HG03066 (cell line): ENCODE measurements around the gene SLC37A4.
"Not testable (repeated sequence)": the region's sequence is repeated elsewhere in the genome, so short reads cannot be mapped to it uniquely, and the experiment has no call there.

ENCODE experiments used
- ATAC-seq: cut with Tn5 transposase; IDR thresholded peaks from one replicate; pipeline ENCODE4 v1.9.1; 2021; ENCODE audit warnings: low read depth; ENCODE audit not compliant: unreplicated experiment

The SLC37A4 gene

DNA sequence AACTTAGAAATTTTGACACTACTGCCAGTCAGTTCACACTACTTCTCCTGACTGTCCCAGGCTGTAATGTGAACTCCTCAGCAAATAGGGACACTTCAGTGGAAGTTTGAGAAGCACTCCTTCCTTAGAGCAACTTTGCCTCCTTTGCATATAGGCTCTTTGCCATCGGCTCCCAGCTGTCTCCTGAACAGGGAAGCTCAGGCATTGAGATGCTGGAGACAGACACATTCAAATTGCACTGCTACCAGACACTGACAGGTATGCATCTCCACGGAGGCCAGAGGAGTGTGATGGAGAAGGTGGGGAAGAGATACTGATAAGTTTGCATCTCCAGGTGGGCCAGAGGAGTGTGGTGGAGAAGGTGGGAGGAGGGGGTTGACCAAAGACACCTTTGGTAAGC, 10.7 kb downstream of the SLC37A4 start:
- no peak for ATAC-seq

DNA sequence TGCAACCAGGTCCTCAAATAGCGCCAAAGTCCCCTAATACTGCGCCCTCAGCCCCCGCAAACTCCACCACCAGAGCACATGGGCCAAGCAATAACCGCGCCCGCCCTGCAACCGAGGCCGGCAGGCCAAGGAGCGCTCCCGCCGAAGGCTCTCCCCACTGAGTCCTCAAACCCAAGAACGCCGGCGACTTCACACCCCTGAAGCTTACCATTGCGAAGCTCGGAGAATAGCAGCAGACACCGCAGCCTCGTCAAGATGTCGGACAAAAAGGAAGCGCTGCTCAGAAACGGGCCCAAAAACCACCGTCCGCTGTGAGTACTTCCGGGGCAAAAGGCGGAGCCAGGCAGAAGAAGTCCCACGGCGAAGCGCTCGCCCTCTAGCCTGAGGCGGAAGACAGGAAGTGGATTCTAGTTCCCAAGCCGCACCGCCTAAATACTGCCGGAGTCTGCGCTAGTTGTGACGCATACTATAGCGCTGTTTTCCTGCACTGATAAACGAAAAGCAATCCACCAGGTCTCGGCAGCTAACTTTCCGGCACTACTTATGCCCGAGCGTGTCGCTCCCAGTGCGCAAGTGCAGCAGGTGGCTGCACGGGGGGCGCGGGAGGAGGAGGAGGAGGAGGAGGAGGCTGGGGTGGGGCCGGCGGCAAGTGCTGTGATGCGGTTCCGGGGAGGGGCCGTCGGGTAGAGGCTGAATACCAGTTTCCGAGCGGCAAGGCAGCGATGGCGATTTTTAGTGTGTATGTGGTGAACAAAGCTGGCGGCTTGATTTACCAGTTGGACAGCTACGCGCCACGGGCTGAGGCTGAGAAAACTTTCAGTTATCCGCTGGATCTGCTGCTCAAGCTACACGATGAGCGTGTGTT, 12.4 kb downstream of the SLC37A4 start, which contains the start of the genes RPS25 and TRAPPC4:
RPS25 (minus strand) TSS at position 270 of the 865 bp plus-strand sequence; CDS start at position 211, 59 bp downstream.
TRAPPC4 (plus strand) TSS at position 693 of the 865 bp plus-strand sequence; CDS start at position 723, 30 bp downstream.
- peak; percentile 85 for ATAC-seq

- not testable (repeated sequence) for ATAC-seq
Measured at GRCh38 chr11:119017377-119017776, 13.3 kb downstream of the SLC37A4 start.

GRCh38 chr11:119016216-119017009, 14.3 kb downstream of the SLC37A4 start:
- ATAC-seq: no peak

- no peak for ATAC-seq
Measured at GRCh38 chr11:119015054-119015611, 15.5 kb downstream of the SLC37A4 start.

GRCh38 chr11:119014209-119014924, 16.3 kb downstream of the SLC37A4 start:
- no peak for ATAC-seq

DNA sequence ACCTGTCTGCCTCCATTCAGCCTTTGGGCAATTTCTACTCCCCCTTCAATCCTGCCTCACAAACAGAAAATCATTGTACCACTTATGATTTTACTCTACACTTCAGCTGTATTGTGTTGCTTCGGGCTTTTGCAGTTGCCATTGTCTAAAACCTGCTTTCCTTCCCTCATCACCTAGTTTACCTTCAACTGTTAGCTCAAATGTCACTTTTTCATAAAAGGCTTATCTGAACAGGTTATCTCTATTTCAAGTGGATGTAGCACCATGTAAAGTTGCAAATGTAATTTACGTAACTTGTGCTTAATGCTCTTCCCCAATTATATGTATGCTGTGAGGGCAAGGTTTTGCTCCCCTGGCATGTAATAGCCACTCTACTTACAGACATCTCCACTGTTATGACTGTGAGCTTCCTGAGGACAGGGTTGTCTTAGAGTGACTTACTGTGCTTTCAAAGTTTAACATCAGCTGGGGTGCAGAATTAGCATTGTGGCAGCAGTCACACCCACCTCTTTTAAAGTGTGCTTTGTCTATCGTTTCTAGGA, 18.0 kb downstream of the SLC37A4 start:
- no peak for ATAC-seq

DNA sequence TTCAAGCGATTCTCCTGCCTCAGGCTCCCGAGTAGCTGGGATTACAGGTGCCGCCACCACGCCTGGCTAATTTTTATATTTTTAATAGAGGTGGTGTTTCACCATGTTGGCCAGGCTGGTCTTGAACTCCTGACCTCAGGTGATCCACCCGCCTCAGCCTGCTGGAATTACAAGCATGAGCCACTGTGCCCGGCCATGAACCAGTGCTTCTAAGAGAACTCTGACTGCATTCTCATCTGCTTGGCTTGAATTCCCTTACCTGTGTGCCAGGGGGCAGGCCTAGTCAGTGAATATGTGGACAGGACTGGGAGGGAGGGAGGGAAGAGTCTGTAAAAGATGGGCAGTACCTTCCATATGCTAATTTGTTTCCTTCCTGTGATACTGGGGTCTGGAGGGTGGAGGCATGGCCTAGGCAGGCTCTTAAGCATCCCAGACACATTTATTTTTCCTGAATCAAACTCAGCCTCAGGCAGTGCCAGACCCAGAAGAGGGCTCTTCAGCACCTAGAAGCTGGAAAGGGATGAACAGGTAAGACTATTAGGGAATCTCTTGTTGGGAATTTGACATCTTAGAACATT, 19.1 kb downstream of the SLC37A4 start:
- ATAC-seq: no peak

DNA sequence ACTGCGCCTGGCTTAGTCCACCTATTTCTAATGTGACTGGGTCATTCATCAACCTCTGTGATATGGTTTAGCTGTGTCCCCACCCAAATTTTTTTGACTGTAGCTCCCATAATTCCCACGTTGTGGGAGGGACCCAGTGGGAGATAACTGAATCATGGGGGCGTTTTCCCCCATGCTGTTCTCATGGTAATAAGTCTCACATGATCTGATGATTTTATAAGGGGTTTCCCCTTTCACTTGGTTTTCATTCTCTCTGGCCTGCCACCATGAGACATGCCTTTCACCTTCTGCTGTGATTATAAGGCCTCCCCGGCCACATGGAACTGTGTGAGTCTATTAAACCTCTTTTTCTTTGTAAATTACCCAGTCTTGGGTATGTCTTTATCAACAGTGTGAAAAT, 24.0 kb downstream of the SLC37A4 start:
- ATAC-seq: no peak

DNA sequence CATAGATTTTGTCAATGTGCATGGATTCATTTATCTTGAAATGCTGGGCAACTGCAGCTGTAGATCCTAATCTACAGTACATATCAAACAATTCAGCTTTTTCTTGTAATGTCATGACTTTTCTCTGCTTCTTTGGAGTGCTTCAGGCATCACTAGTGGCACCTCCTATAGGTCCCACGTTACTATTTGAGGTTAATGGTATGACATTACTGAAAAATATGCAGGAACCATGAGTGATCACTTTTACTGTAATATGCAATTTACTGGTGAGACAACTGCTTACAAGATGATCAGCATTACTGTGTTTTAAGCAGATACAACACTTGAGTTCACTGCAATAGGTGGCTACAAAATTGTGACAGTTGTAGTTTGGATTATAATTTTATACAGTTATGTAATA, 29.8 kb downstream of the SLC37A4 start:
- no peak for ATAC-seq

GRCh38 chr11:118998822-118999221, 31.9 kb downstream of the SLC37A4 start:
- no peak for ATAC-seq

- peak; percentile 21 for ATAC-seq
Measured at GRCh38 chr11:118998388-118998717, 32.3 kb downstream of the SLC37A4 start.

DNA sequence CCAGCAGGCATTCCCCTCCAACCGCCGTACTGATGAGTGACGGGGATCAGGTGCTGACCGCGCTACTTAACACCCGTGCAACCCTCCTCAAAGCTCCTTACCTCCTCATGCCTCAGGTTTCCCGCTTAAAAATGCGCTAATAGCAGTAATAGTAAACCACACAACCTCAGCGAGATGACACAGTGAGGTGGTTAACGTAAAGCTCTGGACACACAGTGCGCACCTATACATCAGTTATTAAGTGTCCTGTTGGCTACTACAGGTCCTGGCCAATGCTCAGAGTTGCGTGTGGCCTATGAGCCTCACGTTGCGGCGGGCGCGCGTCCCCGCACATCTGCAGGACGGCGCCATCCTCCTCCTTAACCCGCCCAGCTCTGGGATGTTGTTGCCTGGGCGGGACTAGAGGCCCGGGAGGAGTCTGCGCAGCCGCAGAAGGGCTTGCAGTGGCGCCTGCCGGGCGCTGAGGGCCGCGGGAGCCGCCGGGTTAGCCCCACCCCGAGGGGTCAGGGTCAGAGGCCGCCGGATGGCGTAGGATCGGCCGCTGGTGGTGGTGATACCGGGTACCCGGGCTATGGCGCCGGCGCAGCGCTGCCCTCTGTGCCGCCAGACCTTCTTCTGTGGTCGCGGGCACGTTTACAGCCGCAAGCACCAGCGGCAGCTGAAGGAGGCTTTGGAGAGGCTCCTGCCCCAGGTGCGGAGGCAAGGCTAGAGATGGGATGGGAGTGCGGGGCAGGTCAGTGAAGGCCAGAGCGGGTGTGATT, 32.9 kb downstream of the SLC37A4 start, which contains the start of gene CENATAC:
CENATAC (plus strand) TSS at position 512 of the 761 bp plus-strand sequence; CDS start at position 572, 60 bp downstream.
- ATAC-seq: peak; percentile 90

DNA sequence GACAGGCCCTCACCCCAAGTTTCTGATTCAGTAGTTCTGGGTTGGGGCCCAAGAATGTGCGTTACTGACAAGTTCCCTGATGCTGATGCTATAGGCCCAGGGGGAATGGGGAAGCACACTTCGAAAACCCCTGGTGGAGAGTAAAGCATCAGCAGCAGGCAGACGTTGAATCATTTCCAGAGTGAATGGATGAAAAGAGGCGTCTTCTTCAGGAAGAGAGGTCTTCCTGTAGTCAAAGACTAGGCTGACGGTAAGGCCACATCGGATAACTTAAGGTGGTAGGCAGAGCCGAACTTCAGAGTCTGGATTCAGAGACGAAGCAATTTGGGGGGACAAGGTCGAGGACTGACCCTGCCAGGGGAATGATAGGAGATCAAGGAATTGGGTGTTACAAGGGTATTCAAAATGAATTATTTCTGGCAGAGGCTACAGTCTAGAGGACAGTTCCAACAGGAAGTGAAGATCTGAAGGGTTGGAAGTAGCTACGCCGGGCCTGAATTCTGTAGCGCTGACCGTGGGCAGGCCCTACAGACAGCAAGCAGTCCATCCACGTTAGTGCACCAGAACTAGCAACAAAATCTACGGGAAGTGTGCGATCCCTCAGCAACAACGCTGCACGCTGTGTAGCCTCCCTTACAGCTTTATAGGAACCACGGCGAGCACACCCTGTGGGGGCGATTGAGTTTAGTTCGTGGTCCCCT, 33.6 kb downstream of the SLC37A4 start:
- peak; percentile 14 for ATAC-seq

DNA sequence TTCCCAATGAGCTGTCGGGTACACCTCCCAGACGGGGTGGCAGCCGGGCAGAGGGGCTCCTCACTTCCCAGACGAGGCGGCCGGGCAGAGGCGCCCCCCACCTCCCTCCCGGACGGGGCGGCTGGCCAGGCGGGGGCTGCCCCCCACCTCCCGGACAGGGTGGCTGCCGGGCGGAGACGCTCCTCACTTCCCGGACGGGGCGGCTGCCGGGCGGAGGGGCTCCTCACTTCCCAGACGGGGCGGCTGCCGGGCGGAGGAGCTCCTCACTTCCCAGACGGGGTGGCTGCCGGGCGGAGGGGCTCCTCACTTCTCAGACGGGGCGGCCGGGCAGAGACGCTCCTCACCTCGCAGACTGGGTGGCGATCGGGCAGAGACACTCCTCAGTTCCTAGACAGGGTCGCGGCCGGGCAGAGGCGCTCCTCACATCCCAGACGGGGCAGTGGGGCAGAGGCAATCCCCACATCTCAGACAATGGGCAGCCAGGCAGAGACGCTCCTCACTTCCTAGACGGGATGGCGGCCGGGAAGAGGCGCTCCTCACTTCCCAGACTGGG, 39.1 kb downstream of the SLC37A4 start:
- ATAC-seq: not testable (repeated sequence)

GRCh38 chr11:118988280-118988679, 42.4 kb downstream of the SLC37A4 start:
- no peak for ATAC-seq

DNA sequence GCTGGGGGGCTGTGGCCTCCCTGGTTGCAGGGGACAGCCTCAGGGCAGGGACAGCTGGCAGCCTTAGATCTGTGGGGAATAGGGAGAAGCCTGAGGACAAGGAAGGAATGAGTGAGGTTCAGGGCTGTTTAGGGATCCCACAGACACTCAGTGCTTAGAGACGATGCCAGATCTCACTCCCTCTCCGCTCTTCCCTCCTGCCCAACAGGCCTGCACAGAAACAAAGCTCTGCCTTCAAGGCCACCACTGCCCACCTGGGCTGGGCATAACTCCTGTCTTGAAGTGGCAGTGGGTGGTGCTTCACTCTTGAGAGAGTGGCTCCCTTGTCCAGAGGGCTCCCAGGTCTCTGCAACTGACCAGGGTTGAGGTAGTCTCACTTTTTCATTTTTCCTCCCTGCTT, 45.9 kb downstream of the SLC37A4 start:
- no peak for ATAC-seq

GRCh38 chr11:118984337-118984736, 46.3 kb downstream of the SLC37A4 start:
- not testable (repeated sequence) for ATAC-seq
